Measurements from ENCODE around the gene ZNF444.
"Not testable (repeated sequence)": the region's sequence is repeated elsewhere in the genome, so short reads cannot be mapped to it uniquely, and the experiment has no call there.

The ZNF444 gene

DNA sequence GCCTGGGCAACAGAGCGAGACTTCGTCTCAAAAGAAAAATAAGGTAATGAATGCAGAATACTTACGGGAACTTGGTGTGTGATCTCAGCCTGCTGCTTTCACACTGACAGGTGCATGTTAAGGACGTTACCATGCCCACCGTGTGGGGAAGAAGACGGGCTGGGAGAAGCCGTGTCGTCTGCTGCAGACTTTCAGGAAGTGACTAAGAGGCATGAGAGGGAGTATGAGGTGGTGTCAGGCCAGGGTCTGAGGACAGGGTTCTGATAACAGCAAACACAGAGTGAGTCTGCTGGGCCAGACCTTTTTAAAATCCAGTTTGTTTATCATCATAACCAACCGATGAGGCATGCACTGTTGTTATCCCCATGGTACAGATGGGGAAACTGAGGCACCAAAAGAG, 21.2 kb downstream of the ZNF444 start:
- H3K4me3 ChIP-seq (ENCODE audit: low read depth, low read length): no peak overlapping the region
- ChIA-PET POLR2A (no interaction called here), CTCF (interaction anchor here (2.5 kb wide), 1 partner anchor 10 kb away, joined by 7 read pairs; no protein-coding TSS in a partner anchor)
- no peak for DNase-seq (ENCODE audit: low read depth, low spot score)
- TF ChIP-seq CTCF (IDR thresholded peaks at IDR 0.05; ENCODE audit: insufficient read depth, low read length, missing control alignments): no peak

GRCh38 chr19:56163097-56163496, 22.0 kb downstream of the ZNF444 start:
- ChIA-PET POLR2A (no interaction called here), CTCF (interaction anchor here (1.4 kb wide), 1 partner anchor 87 kb away, joined by 3 read pairs; no protein-coding TSS in a partner anchor)
- no peak for TF ChIP-seq CTCF (IDR thresholded peaks at IDR 0.05; ENCODE audit: insufficient read depth, low read length, missing control alignments)
- no peak overlapping the region for H3K4me3 ChIP-seq (ENCODE audit: low read depth, low read length)
- DNase-seq (ENCODE audit: low read depth, low spot score): no peak

GRCh38 chr19:56167064-56167578, 26.0 kb downstream of the ZNF444 start:
- CTCF ChIA-PET: interaction anchor here (1.1 to 11.0 kb wide), 3 partner anchors 9 to 89 kb away, joined by 3 to 202 read pairs (median 5); no protein-coding TSS in a partner anchor
- POLR2A ChIA-PET: no interaction called here

DNA sequence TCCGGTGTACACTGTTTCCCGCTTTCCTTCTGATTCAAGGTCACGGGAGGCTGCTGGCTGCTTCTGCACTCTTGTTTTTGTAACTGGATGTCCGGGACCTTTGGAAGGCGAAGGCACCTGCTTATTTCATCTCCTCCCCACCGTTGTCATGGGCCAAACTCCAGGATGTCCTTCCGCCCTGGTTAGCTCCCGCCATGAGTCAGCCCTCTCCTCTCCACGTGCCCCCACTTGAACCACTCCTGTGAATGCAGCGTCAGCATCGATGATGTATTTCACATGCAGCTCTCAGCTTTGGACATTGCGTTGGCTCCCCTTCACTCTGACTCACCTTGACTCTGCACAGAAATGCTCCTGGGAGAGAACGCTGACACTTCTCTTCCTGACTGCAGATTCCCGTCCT, 29.2 kb downstream of the ZNF444 start:
- no peak overlapping the region for H3K4me3 ChIP-seq (ENCODE audit: low read depth, low read length)

More at GRCh38 chr19:56167064-56167578, 26.0 kb downstream of the ZNF444 start:
- DNase-seq (ENCODE audit: low read depth, low spot score): no peak
- no peak for TF ChIP-seq CTCF (IDR thresholded peaks at IDR 0.05; ENCODE audit: insufficient read depth, low read length, missing control alignments)
- no peak overlapping the region for H3K4me3 ChIP-seq (ENCODE audit: low read depth, low read length)

DNA sequence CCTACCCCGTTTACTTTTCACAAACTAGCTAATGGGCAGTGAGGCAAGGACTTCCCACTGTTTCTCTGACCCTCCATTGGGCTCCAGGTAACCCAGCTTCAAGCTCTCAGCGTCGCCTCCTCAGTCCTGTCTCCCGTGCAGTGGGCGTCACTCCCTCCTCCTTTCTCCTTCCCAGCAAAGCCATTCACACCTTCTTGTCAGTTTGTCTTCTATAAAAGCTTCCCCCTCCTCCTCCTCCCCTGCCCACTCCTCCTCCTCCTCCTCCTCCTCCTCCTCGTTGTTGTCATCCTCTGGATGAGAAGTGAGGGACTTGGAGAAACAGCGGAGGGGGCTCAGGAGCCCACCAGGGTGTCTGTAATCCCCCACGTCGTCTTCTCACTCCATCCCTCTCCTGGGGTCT, 33.0 kb downstream of the ZNF444 start:
- ChIA-PET CTCF (interaction anchor here (11.0 kb wide), 1 partner anchor 96 kb away, joined by 202 read pairs; no protein-coding TSS in a partner anchor), POLR2A (no interaction called here)
- no peak for TF ChIP-seq CTCF (IDR thresholded peaks at IDR 0.05; ENCODE audit: insufficient read depth, low read length, missing control alignments)
- no peak for DNase-seq (ENCODE audit: low read depth, low spot score)
- no peak overlapping the region for H3K4me3 ChIP-seq (ENCODE audit: low read depth, low read length)

More for the DNA sequence above, 29.2 kb downstream of the ZNF444 start:
- POLR2A ChIA-PET: no interaction called here
- DNase-seq (ENCODE audit: low read depth, low spot score): no peak
- TF ChIP-seq CTCF (IDR thresholded peaks at IDR 0.05; ENCODE audit: insufficient read depth, low read length, missing control alignments): no peak
- CTCF ChIA-PET: interaction anchor here (1.4 to 11.0 kb wide), 2 partner anchors 92 to 104 kb away, joined by 4 to 202 read pairs; no protein-coding TSS in a partner anchor

- H3K4me3 ChIP-seq (ENCODE audit: low read depth, low read length): no peak overlapping the region
- POLR2A ChIA-PET: no interaction called here
- TF ChIP-seq CTCF (IDR thresholded peaks at IDR 0.05; ENCODE audit: insufficient read depth, low read length, missing control alignments): no peak
- DNase-seq (ENCODE audit: low read depth, low spot score): no peak
- CTCF ChIA-PET: interaction anchor here (11.0 kb wide), 1 partner anchor 96 kb away, joined by 202 read pairs; no protein-coding TSS in a partner anchor
Observed at GRCh38 chr19:56174550-56174949, 33.5 kb downstream of the ZNF444 start.

DNA sequence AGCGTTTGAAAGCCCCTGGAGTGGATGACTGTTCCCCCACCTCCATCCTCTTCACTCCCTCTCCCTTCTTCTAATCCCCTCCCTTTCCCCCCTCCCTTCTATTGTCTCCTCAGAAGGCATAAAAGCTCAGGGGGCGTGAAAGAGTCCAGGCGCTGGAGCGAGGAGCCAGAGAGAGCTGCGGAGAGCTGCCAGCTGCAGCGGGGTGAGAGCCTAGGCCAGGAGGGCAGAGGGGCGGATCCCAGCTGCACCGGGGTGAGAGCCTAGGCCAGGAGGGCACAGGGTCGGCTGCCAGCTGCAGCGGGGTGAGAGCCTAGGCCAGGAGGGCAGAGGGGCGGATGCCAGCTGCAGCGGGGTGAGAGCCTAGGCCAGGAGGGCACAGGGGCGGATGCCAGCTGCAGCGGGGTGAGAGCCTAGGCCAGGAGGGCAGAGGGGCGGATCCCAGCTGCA, 34.8 kb downstream of the ZNF444 start, which contains the start of gene GALP:
Gene GALP (plus strand): TSS at position 148 of the 447 bp plus-strand sequence. CDS start 1,101 bp downstream, outside the sequence.
- POLR2A ChIA-PET; H3K4me3 ChIP-seq (ENCODE audit: low read depth, low read length); DNase-seq (ENCODE audit: low read depth, low spot score): not testable (repeated sequence)
- CTCF ChIA-PET: interaction anchor here (0.6 to 11.0 kb wide), 2 partner anchors 98 to 111 kb away, joined by 3 to 202 read pairs; no protein-coding TSS in a partner anchor

DNA sequence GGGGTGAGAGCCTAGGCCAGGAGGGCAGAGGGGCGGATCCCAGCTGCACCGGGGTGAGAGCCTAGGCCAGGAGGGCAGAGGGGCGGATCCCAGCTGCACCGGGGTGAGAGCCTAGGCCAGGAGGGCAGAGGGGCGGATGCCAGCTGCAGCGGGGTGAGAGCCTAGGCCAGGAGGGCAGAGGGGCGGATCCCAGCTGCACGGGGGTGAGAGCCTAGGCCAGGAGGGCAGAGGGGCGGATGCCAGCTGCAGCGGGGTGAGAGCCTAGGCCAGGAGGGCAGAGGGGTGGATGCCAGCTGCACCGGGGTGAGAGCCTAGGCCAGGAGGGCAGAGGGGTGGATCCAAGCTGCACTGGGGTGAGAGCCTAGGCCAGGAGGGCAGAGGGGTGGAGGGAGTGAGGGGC, 35.2 kb downstream of the ZNF444 start:
- CTCF ChIA-PET: interaction anchor here (11.0 kb wide), 1 partner anchor 98 kb away, joined by 202 read pairs; no protein-coding TSS in a partner anchor
- POLR2A ChIA-PET; H3K4me3 ChIP-seq (ENCODE audit: low read depth, low read length); DNase-seq (ENCODE audit: low read depth, low spot score): not testable (repeated sequence)

Measured in AG04449 (cell line).